ENCODE results near the gene RASGEF1C.
A peak's percentile ranks its signal among the peaks of the same experiment; 100 is the strongest.

RASGEF1C gene

GRCh38 chr5:180103487-180104167, 105.4 kb downstream of the RASGEF1C start:
- ATAC-seq = no peak
- Mint-ChIP-seq H3K27ac (no peak overlapping the region), H3K4me1 (no peaks in the 10 kb centered on the region), H3K27me3 (peaks cover 18% of the 10 kb centered on the region), H3K4me3 (no peak overlapping the region), H3K9me3 (peaks cover 18% of the 10 kb centered on the region), H3K36me3 (peaks cover 10% of the 10 kb centered on the region)

GRCh38 chr5:180102636-180103035, 106.4 kb downstream of the RASGEF1C start:
- Mint-ChIP-seq H3K4me3 (no peak overlapping the region), H3K36me3 (peaks cover 6% of the 10 kb centered on the region), H3K4me1 (no peaks in the 10 kb centered on the region), H3K27me3 (peaks cover 20% of the 10 kb centered on the region), H3K9me3 (peaks cover 11% of the 10 kb centered on the region), H3K27ac (no peak overlapping the region)
- no peak for ATAC-seq

GRCh38 chr5:180101451-180102105, 107.4 kb downstream of the RASGEF1C start:
- Mint-ChIP-seq H3K4me3 (no peak overlapping the region), H3K36me3 (peaks cover 3% of the 10 kb centered on the region), H3K27me3 (peaks cover 26% of the 10 kb centered on the region), H3K9me3 (peaks cover 5% of the 10 kb centered on the region), H3K4me1 (no peaks in the 10 kb centered on the region), H3K27ac (no peak overlapping the region)
- peak; percentile 34 for ATAC-seq

- Mint-ChIP-seq H3K4me3 (no peak overlapping the region), H3K27me3 (peaks cover 24% of the 10 kb centered on the region), H3K9me3 (no peaks in the 10 kb centered on the region), H3K27ac (no peak overlapping the region), H3K4me1 (no peaks in the 10 kb centered on the region), H3K36me3 (no peaks in the 10 kb centered on the region)
- no peak for ATAC-seq
Measured at GRCh38 chr5:180100621-180101450, 108.2 kb downstream of the RASGEF1C start.

- Mint-ChIP-seq H3K27ac (no peak overlapping the region), H3K9me3 (no peaks in the 10 kb centered on the region), H3K4me3 (no peak overlapping the region), H3K4me1 (no peaks in the 10 kb centered on the region), H3K36me3 (no peaks in the 10 kb centered on the region), H3K27me3 (peaks cover 33% of the 10 kb centered on the region)
- peak; percentile 21 for ATAC-seq
Measured at GRCh38 chr5:180099733-180100611, 109.0 kb downstream of the RASGEF1C start.

- ATAC-seq = peak; percentile 14
- no peaks in the 10 kb centered on the region for H3K36me3 Mint-ChIP-seq
- H3K9me3 Mint-ChIP-seq = no peaks in the 10 kb centered on the region
- peaks cover 34% of the 10 kb centered on the region for H3K27me3 Mint-ChIP-seq
- H3K4me3 Mint-ChIP-seq = no peak overlapping the region
- no peaks in the 10 kb centered on the region for H3K4me1 Mint-ChIP-seq
- H3K27ac Mint-ChIP-seq = no peak overlapping the region
Measured at GRCh38 chr5:180098991-180099732, 109.8 kb downstream of the RASGEF1C start.

- H3K36me3 Mint-ChIP-seq = no peaks in the 10 kb centered on the region
- no peak for ATAC-seq
- H3K4me3 Mint-ChIP-seq = no peak overlapping the region
- H3K4me1 Mint-ChIP-seq = peaks cover 5% of the 10 kb centered on the region
- H3K27me3 Mint-ChIP-seq = peaks cover 40% of the 10 kb centered on the region
- no peaks in the 10 kb centered on the region for H3K9me3 Mint-ChIP-seq
- no peak overlapping the region for H3K27ac Mint-ChIP-seq
Measured at GRCh38 chr5:180098526-180098925, 110.5 kb downstream of the RASGEF1C start.

GRCh38 chr5:180097926-180098325, 111.1 kb downstream of the RASGEF1C start:
- Mint-ChIP-seq H3K9me3 (no peaks in the 10 kb centered on the region), H3K4me3 (no peak overlapping the region), H3K27me3 (peaks cover 46% of the 10 kb centered on the region), H3K36me3 (no peaks in the 10 kb centered on the region), H3K4me1 (peaks cover 6% of the 10 kb centered on the region), H3K27ac (no peak overlapping the region)
- no peak for ATAC-seq

GRCh38 chr5:180097163-180097894, 111.7 kb downstream of the RASGEF1C start:
- ATAC-seq = no peak
- Mint-ChIP-seq H3K4me3 (no peak overlapping the region), H3K4me1 (peaks cover 6% of the 10 kb centered on the region), H3K36me3 (no peaks in the 10 kb centered on the region), H3K9me3 (no peaks in the 10 kb centered on the region), H3K27ac (no peak overlapping the region), H3K27me3 (peaks cover 49% of the 10 kb centered on the region)

GRCh38 chr5:180096616-180097015, 112.4 kb downstream of the RASGEF1C start:
- Mint-ChIP-seq H3K27ac (no peak overlapping the region), H3K27me3 (peaks cover 49% of the 10 kb centered on the region), H3K4me3 (no peak overlapping the region), H3K36me3 (no peaks in the 10 kb centered on the region), H3K4me1 (peaks cover 9% of the 10 kb centered on the region), H3K9me3 (no peaks in the 10 kb centered on the region)
- no peak for ATAC-seq

GRCh38 chr5:180095545-180095944, 113.5 kb downstream of the RASGEF1C start:
- Mint-ChIP-seq H3K4me1 (peaks cover 11% of the 10 kb centered on the region), H3K27me3 (peaks cover 49% of the 10 kb centered on the region), H3K4me3 (no peak overlapping the region), H3K9me3 (no peaks in the 10 kb centered on the region), H3K27ac (no peak overlapping the region), H3K36me3 (no peaks in the 10 kb centered on the region)
- ATAC-seq = no peak

- Mint-ChIP-seq H3K4me1 (peaks cover 17% of the 10 kb centered on the region), H3K27ac (no peak overlapping the region), H3K36me3 (no peaks in the 10 kb centered on the region), H3K9me3 (no peaks in the 10 kb centered on the region), H3K27me3 (peaks cover 49% of the 10 kb centered on the region), H3K4me3 (no peak overlapping the region)
- ATAC-seq = no peak
Measured at GRCh38 chr5:180093651-180094382, 115.2 kb downstream of the RASGEF1C start.

- Mint-ChIP-seq H3K4me3 (no peak overlapping the region), H3K27ac (no peak overlapping the region), H3K27me3 (peaks cover 47% of the 10 kb centered on the region), H3K36me3 (no peaks in the 10 kb centered on the region), H3K9me3 (no peaks in the 10 kb centered on the region), H3K4me1 (peaks cover 17% of the 10 kb centered on the region)
- ATAC-seq = no peak
Measured at GRCh38 chr5:180093241-180093640, 115.8 kb downstream of the RASGEF1C start.
